Measurements from ENCODE around the gene SPATS2L.

DNA sequence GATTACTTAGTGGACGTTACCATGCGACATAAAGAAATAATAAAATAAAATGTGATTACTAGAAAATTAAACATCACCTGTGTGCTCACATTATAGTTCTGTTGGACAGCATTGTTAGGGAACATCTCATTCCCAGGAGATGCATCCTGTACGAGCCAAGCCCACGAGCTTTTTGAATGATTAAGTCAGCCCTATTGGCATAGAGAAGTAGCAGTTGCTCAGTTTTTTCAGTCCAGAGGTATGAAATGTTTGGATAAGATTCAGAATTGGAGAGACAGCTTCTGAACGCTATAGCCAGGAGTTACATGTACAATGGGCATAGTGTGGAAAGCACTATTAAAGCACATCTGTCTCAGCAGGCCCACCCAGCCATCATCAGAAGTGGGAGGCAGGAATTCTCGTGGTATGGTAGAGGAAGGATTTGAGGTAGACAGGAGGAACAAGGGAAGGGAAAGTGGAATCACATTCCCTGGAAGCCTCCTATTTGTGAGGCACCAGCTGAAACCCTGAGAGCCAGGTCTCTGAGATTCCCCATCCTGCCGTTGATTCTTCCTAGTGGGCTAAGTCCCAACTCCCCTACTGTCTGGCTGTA lies 8.6 kb downstream of the SPATS2L start:
- TF ChIP-seq, protein P1, sequence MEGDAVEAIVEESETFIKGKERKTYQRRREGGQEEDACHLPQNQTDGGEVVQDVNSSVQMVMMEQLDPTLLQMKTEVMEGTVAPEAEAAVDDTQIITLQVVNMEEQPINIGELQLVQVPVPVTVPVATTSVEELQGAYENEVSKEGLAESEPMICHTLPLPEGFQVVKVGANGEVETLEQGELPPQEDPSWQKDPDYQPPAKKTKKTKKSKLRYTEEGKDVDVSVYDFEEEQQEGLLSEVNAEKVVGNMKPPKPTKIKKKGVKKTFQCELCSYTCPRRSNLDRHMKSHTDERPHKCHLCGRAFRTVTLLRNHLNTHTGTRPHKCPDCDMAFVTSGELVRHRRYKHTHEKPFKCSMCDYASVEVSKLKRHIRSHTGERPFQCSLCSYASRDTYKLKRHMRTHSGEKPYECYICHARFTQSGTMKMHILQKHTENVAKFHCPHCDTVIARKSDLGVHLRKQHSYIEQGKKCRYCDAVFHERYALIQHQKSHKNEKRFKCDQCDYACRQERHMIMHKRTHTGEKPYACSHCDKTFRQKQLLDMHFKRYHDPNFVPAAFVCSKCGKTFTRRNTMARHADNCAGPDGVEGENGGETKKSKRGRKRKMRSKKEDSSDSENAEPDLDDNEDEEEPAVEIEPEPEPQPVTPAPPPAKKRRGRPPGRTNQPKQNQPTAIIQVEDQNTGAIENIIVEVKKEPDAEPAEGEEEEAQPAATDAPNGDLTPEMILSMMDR (IDR thresholded peaks at IDR 0.05) = no peak
- TF ChIP-seq POLR2AphosphoS5 (IDR thresholded peaks at IDR 0.05) = no peak
- no peak for TF ChIP-seq POLR2A (IDR thresholded peaks at IDR 0.05; ENCODE audit: low read depth)
- TF ChIP-seq EP300 (IDR thresholded peaks at IDR 0.05) = no peak

Measured in esophagus muscularis mucosa (tissue), 4 donors.